ENCODE measurements around the gene TECPR2.

DNA sequence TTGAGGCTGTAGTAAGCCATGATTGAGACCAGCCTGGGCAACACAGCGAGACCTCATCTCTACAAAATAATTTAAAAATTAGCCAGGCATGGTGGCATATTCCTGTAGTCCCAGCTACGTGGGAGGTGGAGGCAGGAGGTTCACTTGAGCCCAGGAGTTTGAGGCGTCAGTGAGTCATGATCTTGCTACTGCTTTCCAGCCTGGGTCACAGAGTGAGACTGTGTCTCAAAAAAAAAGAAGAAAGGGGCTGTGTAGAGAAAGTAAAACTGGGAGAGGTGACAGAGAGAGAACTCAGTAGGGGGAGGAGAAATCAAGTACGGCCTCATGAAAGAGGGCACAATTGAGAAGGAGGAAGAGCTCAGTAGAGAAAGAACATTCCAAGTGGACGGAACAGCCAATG lies 12.4 kb downstream of the TECPR2 start:
- TF ChIP-seq CTCF (IDR thresholded peaks at IDR 0.05; ENCODE audit: low read depth, low read length, missing input control) = no peak
- TF ChIP-seq, protein P1, sequence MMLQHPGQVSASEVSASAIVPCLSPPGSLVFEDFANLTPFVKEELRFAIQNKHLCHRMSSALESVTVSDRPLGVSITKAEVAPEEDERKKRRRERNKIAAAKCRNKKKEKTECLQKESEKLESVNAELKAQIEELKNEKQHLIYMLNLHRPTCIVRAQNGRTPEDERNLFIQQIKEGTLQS (IDR thresholded peaks at IDR 0.05) = no peak
- TF ChIP-seq EGR1 (IDR thresholded peaks at IDR 0.05; ENCODE audit: low read depth in 2 of 2) = no peak
- no peak for TF ChIP-seq GABPA (IDR thresholded peaks at IDR 0.05 in 1 of 2, conservative IDR thresholded peaks at IDR 0.05 in 1 of 2)
- TF ChIP-seq SP1 (IDR thresholded peaks at IDR 0.05) = no peak
- no peak for TF ChIP-seq JUND (IDR thresholded peaks at IDR 0.05)
- no peak for TF ChIP-seq FOXA2 (IDR thresholded peaks at IDR 0.05)
- no peak for TF ChIP-seq YY1 (IDR thresholded peaks at IDR 0.05)
- TF ChIP-seq RAD21 (IDR thresholded peaks at IDR 0.05) = no peak
